MCF 10A (cell line): ENCODE data around the gene CLEC9A. TPM values are rescaled to one million over a fixed set of nuclear protein-coding genes. Genes with fewer than 3 reads are reported as not detected.

Experiments used
- BruUV-seq: library from RNA; stranded (reverse); fragments of 400-500 nt; replicated peaks from 2 replicates; lab custom pipeline; 2021; lab: Mats Ljungman, UMichigan
- CTCF ChIA-PET: fragments of 300-600 bp; sonication (Branson Sonifier 250); formaldehyde crosslinking; extraction: SDS; loops from one replicate; lab custom pipeline; 2021; ENCODE audit warnings: antibody characterized with exemption, inconsistent platforms; lab: Yijun Ruan, JAX
- POLR2A ChIA-PET: fragments of 300-600, 350-650 bp; sonication (Branson Sonifier 250); formaldehyde crosslinking; extraction: SDS; loops from one replicate; lab custom pipeline; 2020; ENCODE audit warnings: antibody characterized with exemption, inconsistent platforms; lab: Yijun Ruan, JAX
- DNase-seq: peaks from one replicate; pipeline ENCODE4 v3.0.0-alpha.2; 2018; ENCODE audit not compliant: unreplicated experiment
- H3K27ac Mint-ChIP-seq: one replicate; pipeline ENCODE4 v1.8.0; 2022; ENCODE audit warnings: mild to moderate bottlenecking, low read depth, mixed read lengths; ENCODE audit not compliant: unreplicated experiment
- H3K27me3 Mint-ChIP-seq: one replicate; pipeline ENCODE4 v1.8.0; 2022; ENCODE audit warnings: mixed read lengths; ENCODE audit not compliant: insufficient read depth, unreplicated experiment
- H3K36me3 Mint-ChIP-seq: one replicate; pipeline ENCODE4 v1.8.0; 2022; ENCODE audit warnings: mild to moderate bottlenecking, moderate library complexity, mixed read lengths; ENCODE audit not compliant: insufficient read depth, unreplicated experiment
- H3K4me1 Mint-ChIP-seq: one replicate; pipeline ENCODE4 v1.8.0; 2022; ENCODE audit warnings: mixed read lengths; ENCODE audit not compliant: insufficient read depth, unreplicated experiment
- H3K4me3 Mint-ChIP-seq: one replicate; pipeline ENCODE4 v1.8.0; 2022; ENCODE audit warnings: mild to moderate bottlenecking, moderate library complexity, mixed read lengths; ENCODE audit not compliant: unreplicated experiment
- H3K9me3 Mint-ChIP-seq: one replicate; pipeline ENCODE4 v1.8.0; 2022; ENCODE audit warnings: mixed read lengths; ENCODE audit not compliant: unreplicated experiment
- intact Hi-C: fragments of 100-400 bp; cut with micrococcal nuclease; formaldehyde crosslinking; loops from 2 replicates; pipeline ENCODE4 v1.14.1; 2022
- total RNA-seq: library from RNA; stranded (reverse); gene quantifications from 2 replicates; pipeline ENCODE4 v1.2.3, GENCODE V29; 2022
- TF ChIP-seq, protein P1 (sequence below): fragments of 200-600 bp; IDR thresholded peaks from one replicate; pipeline ENCODE4 v1.8.0; 2022; ENCODE audit warnings: antibody characterized with exemption, mild to moderate bottlenecking; ENCODE audit not compliant: unreplicated experiment

CLEC9A gene
- total RNA-seq, 1 experiment from 2014 or later = not detected

DNA sequence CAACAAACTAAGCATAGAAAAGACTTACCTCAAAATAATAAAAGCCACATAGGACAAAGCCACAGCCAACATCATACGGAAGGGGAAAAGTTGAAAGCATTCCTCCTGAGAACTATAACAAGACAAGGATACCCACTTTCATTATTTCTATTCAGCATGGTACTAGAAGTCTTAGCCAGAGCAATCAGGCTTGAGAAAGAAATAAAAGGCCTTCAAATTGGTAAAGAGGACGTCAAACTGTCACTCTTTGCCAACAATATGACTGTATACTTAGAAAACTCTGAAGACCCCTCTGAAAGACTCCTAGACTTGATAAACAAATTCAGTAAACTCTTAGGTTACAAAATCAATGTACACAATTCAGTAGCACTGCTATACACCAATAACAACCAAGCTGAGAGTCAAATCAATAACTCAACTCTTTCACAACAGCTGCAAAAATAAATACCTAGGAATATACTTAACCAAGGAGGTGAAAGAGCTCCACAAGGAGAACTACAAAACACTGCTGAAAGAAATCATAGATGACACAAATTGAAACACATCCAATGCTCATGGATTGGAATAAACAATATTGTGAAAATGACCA lies 79.9 kb downstream of the CLEC9A start:
- BruUV-seq = no TSS peak
- H3K4me3 Mint-ChIP-seq = no peak overlapping the region
- no peaks in the 10 kb centered on the region for H3K9me3 Mint-ChIP-seq
- H3K27ac Mint-ChIP-seq = no peak overlapping the region
- POLR2A ChIA-PET = no interaction called here
- H3K36me3 Mint-ChIP-seq = no peaks in the 10 kb centered on the region
- TF ChIP-seq, protein P1, sequence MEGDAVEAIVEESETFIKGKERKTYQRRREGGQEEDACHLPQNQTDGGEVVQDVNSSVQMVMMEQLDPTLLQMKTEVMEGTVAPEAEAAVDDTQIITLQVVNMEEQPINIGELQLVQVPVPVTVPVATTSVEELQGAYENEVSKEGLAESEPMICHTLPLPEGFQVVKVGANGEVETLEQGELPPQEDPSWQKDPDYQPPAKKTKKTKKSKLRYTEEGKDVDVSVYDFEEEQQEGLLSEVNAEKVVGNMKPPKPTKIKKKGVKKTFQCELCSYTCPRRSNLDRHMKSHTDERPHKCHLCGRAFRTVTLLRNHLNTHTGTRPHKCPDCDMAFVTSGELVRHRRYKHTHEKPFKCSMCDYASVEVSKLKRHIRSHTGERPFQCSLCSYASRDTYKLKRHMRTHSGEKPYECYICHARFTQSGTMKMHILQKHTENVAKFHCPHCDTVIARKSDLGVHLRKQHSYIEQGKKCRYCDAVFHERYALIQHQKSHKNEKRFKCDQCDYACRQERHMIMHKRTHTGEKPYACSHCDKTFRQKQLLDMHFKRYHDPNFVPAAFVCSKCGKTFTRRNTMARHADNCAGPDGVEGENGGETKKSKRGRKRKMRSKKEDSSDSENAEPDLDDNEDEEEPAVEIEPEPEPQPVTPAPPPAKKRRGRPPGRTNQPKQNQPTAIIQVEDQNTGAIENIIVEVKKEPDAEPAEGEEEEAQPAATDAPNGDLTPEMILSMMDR = no peak
- CTCF ChIA-PET = interaction anchor here (0.6 kb wide), 1 partner anchor 221 kb away, joined by 3 read pairs; no protein-coding TSS in a partner anchor
- H3K4me1 Mint-ChIP-seq = no peaks in the 10 kb centered on the region
- intact Hi-C loops = no loop called here
- no peak for DNase-seq
- no peaks in the 10 kb centered on the region for H3K27me3 Mint-ChIP-seq

DNA sequence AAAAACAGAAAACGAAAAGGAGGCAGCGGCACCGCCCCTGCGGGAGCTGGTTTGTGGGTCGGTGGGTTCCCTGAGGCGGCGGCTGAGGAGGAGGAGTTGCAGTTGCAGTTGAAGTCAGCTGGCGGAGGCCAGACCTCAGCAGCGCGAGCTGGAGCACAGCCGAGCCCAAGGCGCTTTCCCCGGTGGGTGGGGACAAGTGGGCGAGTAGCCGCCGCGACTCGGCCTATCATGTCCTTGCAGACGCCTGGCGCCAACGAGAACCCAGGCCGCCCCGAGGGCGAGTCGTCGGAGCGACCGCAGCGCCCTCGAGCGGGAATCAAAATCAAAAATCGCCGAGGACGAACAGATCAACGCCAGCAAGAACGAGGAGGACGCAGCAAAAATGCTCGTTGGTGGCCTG lies 81.0 kb downstream of the CLEC9A start:
- ChIA-PET CTCF (no interaction called here), POLR2A (no interaction called here)
- H3K4me3 Mint-ChIP-seq = no peak overlapping the region
- H3K36me3 Mint-ChIP-seq = no peaks in the 10 kb centered on the region
- BruUV-seq = no TSS peak
- H3K27ac Mint-ChIP-seq = no peak overlapping the region
- no peaks in the 10 kb centered on the region for H3K27me3 Mint-ChIP-seq
- TF ChIP-seq, protein P1 = no peak
- H3K4me1 Mint-ChIP-seq = no peaks in the 10 kb centered on the region
- intact Hi-C loops = no loop called here
- H3K9me3 Mint-ChIP-seq = no peaks in the 10 kb centered on the region
- no peak for DNase-seq

DNA sequence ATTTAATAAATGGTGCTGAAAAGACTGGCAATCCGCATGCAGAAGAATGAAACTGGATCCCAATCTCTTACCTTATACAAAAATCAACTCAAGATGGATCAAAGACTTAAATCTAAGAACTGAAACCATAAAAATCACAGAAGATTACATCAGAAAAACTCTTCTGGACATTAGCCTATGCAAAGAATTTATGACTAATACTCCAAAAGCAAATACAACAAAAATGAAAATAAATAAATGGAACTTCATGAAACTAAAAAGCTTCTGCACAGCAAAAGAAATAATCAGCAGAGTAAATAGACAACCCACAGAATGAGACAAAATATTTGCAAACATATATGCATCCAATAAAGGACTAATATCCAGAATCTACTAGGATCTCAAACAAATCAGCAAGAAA lies 82.6 kb downstream of the CLEC9A start:
- H3K4me3 Mint-ChIP-seq = no peak overlapping the region
- BruUV-seq = no TSS peak
- H3K4me1 Mint-ChIP-seq = no peaks in the 10 kb centered on the region
- H3K9me3 Mint-ChIP-seq = no peaks in the 10 kb centered on the region
- no peaks in the 10 kb centered on the region for H3K27me3 Mint-ChIP-seq
- no peak for DNase-seq
- TF ChIP-seq, protein P1 = no peak
- ChIA-PET POLR2A (interaction anchor here (0.8 kb wide), 1 partner anchor 27 kb away, joined by 3 read pairs; no protein-coding TSS in a partner anchor), CTCF (interaction anchor here (0.6 to 1.1 kb wide), 4 partner anchors 21 to 1607 kb away, joined by 3 read pairs; no protein-coding TSS in a partner anchor)
- intact Hi-C loops = no loop called here
- H3K27ac Mint-ChIP-seq = no peak overlapping the region
- no peaks in the 10 kb centered on the region for H3K36me3 Mint-ChIP-seq

DNA sequence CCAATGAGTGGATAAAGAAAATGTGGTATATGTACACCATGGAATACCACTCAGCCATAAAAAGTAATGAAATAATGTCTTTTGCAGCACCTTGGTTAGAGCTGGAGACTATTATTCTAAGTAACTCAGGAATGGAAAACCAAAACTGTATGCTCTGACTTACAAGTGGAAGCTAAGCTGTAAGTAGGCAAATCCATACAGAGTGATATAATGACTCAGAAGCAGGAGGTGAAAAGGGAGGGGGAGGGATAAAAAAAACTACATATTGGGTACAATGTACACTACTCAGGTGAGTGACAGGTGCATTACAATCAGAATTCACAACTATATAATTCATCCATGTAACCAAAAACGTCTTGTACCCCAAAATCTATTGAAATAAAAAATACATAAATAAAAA lies 83.4 kb downstream of the CLEC9A start:
- no peaks in the 10 kb centered on the region for H3K4me1 Mint-ChIP-seq
- H3K36me3 Mint-ChIP-seq = no peaks in the 10 kb centered on the region
- intact Hi-C loops = no loop called here
- H3K4me3 Mint-ChIP-seq = no peak overlapping the region
- DNase-seq = no peak
- CTCF ChIA-PET = interaction anchor here (0.9 to 2.2 kb wide), 2 partner anchors 26 to 104 kb away, joined by 5 to 10 read pairs; partner anchors contain the start of gene CLEC12B
- POLR2A ChIA-PET = interaction anchor here (0.7 kb wide), 1 partner anchor 74 kb away, joined by 3 read pairs; no protein-coding TSS in a partner anchor
- H3K27ac Mint-ChIP-seq = no peak overlapping the region
- H3K9me3 Mint-ChIP-seq = no peaks in the 10 kb centered on the region
- no peaks in the 10 kb centered on the region for H3K27me3 Mint-ChIP-seq
- TF ChIP-seq, protein P1 = no peak
- no TSS peak for BruUV-seq
